Measurements from ENCODE around the gene ACTR1A.
"Not testable (repeated sequence)": the region's sequence is repeated elsewhere in the genome, so short reads cannot be mapped to it uniquely, and the experiment has no call there.

ACTR1A gene

GRCh38 chr10:102501201-102502028, 1.1 kb downstream of the ACTR1A start:
- no peak for TF ChIP-seq CTCF (IDR thresholded peaks at IDR 0.05; ENCODE audit: borderline replicate concordance, control extremely low read depth, extremely low read depth, insufficient read depth, missing control alignments)
- no peak for DNase-seq (ENCODE audit: low spot score)
- in situ Hi-C loops (cut with MboI; ENCODE audit: low sequenced_read_pairs, unreplicated experiment) = no loop called here

- in situ Hi-C loops (cut with MboI; ENCODE audit: low sequenced_read_pairs, unreplicated experiment); DNase-seq (ENCODE audit: low spot score): not testable (repeated sequence)
These were observed 1.8 kb downstream of the ACTR1A start for GRCh38 chr10:102500686-102501085.

GRCh38 chr10:102499356-102499755, 3.2 kb downstream of the ACTR1A start:
- TF ChIP-seq CTCF (IDR thresholded peaks at IDR 0.05; ENCODE audit: borderline replicate concordance, control extremely low read depth, extremely low read depth, insufficient read depth, missing control alignments) = no peak
- in situ Hi-C loops (cut with MboI; ENCODE audit: low sequenced_read_pairs, unreplicated experiment) = no loop called here
- no peak for DNase-seq (ENCODE audit: low spot score)

- in situ Hi-C loops (cut with MboI; ENCODE audit: low sequenced_read_pairs, unreplicated experiment) = no loop called here
- no peak for TF ChIP-seq CTCF (IDR thresholded peaks at IDR 0.05; ENCODE audit: borderline replicate concordance, control extremely low read depth, extremely low read depth, insufficient read depth, missing control alignments)
- no peak for DNase-seq (ENCODE audit: low spot score)
These were observed 5.0 kb downstream of the ACTR1A start for GRCh38 chr10:102497545-102497944.

GRCh38 chr10:102493771-102494170, 8.7 kb downstream of the ACTR1A start:
- DNase-seq (ENCODE audit: low spot score) = no peak
- in situ Hi-C loops (cut with MboI; ENCODE audit: low sequenced_read_pairs, unreplicated experiment) = no loop called here
- TF ChIP-seq CTCF (IDR thresholded peaks at IDR 0.05; ENCODE audit: borderline replicate concordance, control extremely low read depth, extremely low read depth, insufficient read depth, missing control alignments) = no peak

- no peak for DNase-seq (ENCODE audit: low spot score)
- in situ Hi-C loops (cut with MboI; ENCODE audit: low sequenced_read_pairs, unreplicated experiment) = no loop called here
- no peak for TF ChIP-seq CTCF (IDR thresholded peaks at IDR 0.05; ENCODE audit: borderline replicate concordance, control extremely low read depth, extremely low read depth, insufficient read depth, missing control alignments)
These were observed 9.5 kb downstream of the ACTR1A start for GRCh38 chr10:102492983-102493382.

- no peak for DNase-seq (ENCODE audit: low spot score)
- no peak for TF ChIP-seq CTCF (IDR thresholded peaks at IDR 0.05; ENCODE audit: borderline replicate concordance, control extremely low read depth, extremely low read depth, insufficient read depth, missing control alignments)
- in situ Hi-C loops (cut with MboI; ENCODE audit: low sequenced_read_pairs, unreplicated experiment) = no loop called here
These were observed 10.1 kb downstream of the ACTR1A start for GRCh38 chr10:102492344-102492939.
